ENCODE results near the gene MYO6. TPM values are rescaled to one million over a fixed set of nuclear protein-coding genes. Genes with fewer than 3 reads are reported as not detected.

Gene MYO6
- polyA plus RNA-seq, 1 experiment = 4.7 TPM

DNA sequence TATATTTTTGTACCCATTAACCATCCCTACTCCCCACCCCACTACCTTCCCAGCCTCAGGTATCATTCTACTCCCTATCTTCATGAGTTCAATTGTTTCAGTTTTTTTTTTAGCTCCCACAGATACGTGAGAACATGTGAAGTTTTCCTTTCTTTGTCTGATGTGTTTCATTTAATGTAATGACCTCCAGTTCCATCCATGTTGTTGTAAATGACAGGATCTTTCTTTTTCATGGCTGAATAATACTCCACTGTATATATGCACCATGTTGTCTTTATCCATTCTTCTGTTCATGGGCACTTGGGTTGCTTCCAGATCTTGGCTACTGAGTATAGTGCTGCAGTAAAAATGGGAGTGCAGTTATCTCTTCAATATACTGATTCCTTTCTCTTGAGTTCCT lies 63.5 kb downstream of the MYO6 start:
- DNase-seq (ENCODE audit: low read depth) = no peak
- ChIA-PET CTCF (no interaction called here), POLR2A (no interaction called here)
- H3K27me3 ChIP-seq (ENCODE audit: control insufficient read depth, insufficient read depth, low read length) = no peaks in the 10 kb centered on the region
- 0 out of 2 replicates have a peak, but pooled peaks cover 1% of the 10 kb centered on the region for H3K36me3 ChIP-seq (ENCODE audit: control insufficient read depth, insufficient read depth, low read length)
- H3K4me3 ChIP-seq (ENCODE audit: low read depth, low read length) = no peak overlapping the region
- TF ChIP-seq, protein P1, sequence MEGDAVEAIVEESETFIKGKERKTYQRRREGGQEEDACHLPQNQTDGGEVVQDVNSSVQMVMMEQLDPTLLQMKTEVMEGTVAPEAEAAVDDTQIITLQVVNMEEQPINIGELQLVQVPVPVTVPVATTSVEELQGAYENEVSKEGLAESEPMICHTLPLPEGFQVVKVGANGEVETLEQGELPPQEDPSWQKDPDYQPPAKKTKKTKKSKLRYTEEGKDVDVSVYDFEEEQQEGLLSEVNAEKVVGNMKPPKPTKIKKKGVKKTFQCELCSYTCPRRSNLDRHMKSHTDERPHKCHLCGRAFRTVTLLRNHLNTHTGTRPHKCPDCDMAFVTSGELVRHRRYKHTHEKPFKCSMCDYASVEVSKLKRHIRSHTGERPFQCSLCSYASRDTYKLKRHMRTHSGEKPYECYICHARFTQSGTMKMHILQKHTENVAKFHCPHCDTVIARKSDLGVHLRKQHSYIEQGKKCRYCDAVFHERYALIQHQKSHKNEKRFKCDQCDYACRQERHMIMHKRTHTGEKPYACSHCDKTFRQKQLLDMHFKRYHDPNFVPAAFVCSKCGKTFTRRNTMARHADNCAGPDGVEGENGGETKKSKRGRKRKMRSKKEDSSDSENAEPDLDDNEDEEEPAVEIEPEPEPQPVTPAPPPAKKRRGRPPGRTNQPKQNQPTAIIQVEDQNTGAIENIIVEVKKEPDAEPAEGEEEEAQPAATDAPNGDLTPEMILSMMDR (IDR thresholded peaks at IDR 0.05; ENCODE audit: insufficient read depth, low read depth, low read length) = no peak

DNA sequence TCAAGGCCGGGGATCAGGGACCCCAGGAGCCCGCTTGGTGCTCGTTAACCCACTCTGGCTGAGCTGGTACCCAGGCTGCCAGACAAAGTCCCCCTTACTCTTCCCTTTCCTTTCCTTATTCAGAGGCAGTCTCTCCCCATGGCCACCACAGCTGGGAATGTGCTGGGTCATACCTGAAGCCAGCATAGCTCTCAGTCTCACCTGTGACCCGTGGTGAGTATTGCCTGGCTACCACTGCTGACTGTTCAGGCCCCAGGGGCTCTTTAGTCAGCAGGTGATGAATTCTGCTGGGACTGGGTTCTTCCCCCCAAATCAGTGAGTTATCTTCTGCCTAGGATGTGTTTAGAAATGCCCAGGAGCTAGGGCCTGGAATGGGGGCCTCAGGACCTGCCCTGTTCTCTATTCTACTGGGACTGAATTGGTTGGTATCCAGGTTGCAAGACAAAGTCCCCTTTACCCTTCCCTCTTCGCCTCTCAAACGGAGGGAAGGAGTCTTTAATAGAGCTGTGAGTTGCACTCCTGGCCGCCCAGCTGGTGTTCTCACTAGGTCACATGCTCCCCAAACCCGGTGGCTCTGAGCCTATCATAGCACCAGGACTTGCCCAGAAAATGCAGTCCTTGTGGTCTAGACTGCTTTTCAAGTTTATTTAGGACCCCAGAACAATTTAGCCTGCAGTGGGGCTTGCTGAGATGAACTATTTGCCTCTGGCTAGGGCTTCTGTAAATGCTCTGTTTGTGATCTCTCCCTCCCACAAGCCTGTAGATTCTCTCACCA lies 64.6 kb downstream of the MYO6 start:
- Histone ChIP-seq H3K27me3 (ENCODE audit: control insufficient read depth, insufficient read depth, low read length) (no peaks in the 10 kb centered on the region), H3K36me3 (ENCODE audit: control insufficient read depth, insufficient read depth, low read length) (0 out of 2 replicates have a peak, but pooled peaks cover 1% of the 10 kb centered on the region), H3K4me3 (ENCODE audit: low read depth, low read length) (no peak overlapping the region)
- TF ChIP-seq, protein P1 (IDR thresholded peaks at IDR 0.05; ENCODE audit: insufficient read depth, low read depth, low read length) = no peak
- POLR2A ChIA-PET = no interaction called here
- CTCF ChIA-PET = no interaction called here
- no peak for DNase-seq (ENCODE audit: low read depth)

DNA sequence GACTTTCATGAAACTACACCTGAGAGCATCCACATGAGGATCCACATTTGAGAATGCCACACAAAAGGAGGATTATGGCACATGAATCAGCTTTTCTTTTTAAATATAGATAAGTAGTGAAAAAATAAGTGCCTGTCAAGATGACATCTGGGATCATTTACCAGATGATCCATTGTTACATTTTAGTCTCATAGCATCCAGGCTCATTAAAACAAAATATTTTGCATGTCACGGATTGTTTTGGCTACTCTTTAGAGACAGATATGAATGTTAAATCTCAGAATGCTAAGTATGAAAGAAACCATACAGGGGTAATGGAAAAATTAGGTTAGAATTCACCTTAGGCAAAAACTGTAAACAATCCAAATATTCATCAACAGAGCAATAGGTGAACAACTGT lies 66.7 kb downstream of the MYO6 start:
- TF ChIP-seq, protein P1 (IDR thresholded peaks at IDR 0.05; ENCODE audit: insufficient read depth, low read depth, low read length) = no peak

DNA sequence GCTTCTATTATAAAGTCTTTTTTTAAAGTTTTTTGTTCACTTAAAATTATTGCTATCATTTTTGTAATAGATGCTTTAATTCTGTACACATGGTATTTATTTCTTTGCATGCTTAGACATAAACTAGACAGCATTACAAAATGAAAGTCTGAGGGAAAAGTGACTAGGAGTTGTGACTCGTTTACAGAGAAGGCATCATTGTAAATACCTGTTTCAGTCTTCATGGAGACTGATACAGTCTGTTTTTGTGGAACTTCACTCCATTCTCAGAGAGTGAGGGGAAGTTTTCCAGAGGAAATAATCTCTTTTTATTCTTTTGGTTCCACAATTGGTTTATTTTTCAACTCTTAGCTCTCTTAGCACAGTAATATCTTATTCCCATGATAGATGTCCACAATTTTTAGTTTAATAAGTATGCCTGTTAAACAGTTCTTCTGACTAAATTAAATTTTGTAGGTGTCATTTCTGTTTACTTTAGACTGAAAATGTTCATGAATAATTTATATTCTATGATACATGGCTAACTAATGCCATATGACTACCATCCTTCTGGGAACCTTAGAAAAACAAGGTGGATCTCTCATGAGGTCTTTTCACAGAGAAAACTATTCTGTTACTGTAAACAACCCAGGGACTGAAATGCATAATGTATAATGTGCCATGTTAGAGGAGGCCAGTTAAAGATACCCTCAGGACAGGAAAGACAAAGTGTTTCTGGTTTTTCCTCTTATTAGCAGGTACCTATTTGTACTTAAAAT lies 69.2 kb downstream of the MYO6 start:
- TF ChIP-seq, protein P1 (IDR thresholded peaks at IDR 0.05; ENCODE audit: insufficient read depth, low read depth, low read length) = no peak
- Histone ChIP-seq H3K4me3 (ENCODE audit: low read depth, low read length) (no peak overlapping the region), H3K27me3 (ENCODE audit: control insufficient read depth, insufficient read depth, low read length) (no peaks in the 10 kb centered on the region), H3K36me3 (ENCODE audit: control insufficient read depth, insufficient read depth, low read length) (peaks cover 1% of the 10 kb centered on the region; the same call in 1 of the 2 replicates)
- CTCF ChIA-PET = interaction anchor here (0.6 to 1.6 kb wide), 2 partner anchors 15 to 1227 kb away, joined by 3 to 8 read pairs; no protein-coding TSS in a partner anchor
- POLR2A ChIA-PET = no interaction called here
- DNase-seq (ENCODE audit: low read depth) = no peak

More for the DNA sequence above, 66.7 kb downstream of the MYO6 start:
- POLR2A ChIA-PET = no interaction called here
- Histone ChIP-seq H3K4me3 (ENCODE audit: low read depth, low read length) (no peak overlapping the region), H3K27me3 (ENCODE audit: control insufficient read depth, insufficient read depth, low read length) (no peaks in the 10 kb centered on the region), H3K36me3 (ENCODE audit: control insufficient read depth, insufficient read depth, low read length) (peaks cover 1% of the 10 kb centered on the region; the same call in 1 of the 2 replicates)
- CTCF ChIA-PET = no interaction called here
- no peak for DNase-seq (ENCODE audit: low read depth)

DNA sequence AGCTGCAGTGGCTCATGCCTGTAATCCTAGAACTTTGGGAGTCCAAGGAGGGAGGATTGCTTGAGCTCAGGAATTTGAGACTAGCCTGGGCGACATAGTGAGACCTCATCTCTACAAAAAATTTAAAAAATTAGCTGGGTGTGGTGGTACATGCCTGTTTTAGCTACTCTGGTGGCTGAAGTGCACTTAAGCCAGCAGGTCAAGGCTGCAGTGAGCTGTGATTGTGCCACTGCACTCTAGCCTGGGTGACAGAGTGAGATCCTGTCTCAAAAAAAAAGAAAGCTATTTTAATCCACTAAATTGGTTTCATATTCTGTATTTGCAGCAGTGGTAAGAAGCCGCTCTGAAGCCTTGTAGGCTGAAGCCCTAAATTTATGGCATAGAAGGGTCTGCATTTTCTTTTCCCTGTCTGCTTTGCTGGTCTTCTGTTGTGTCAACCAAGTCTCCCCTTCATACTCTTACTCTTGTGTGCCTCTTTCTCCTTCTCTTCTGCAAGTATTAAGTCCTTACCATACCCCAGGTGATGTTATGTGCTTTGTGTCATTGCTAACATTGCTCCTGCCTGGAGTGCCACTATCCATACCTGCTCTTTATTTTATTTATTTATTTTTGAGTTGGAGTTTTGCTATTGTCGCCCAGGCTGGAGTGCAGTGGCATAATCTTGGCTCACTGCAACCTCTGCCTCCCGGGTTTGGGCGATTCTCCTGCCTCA lies 70.9 kb downstream of the MYO6 start:
- H3K36me3 ChIP-seq (ENCODE audit: control insufficient read depth, insufficient read depth, low read length) = no peaks in the 10 kb centered on the region; the same call in 1 of the 2 replicates
- TF ChIP-seq, protein P1 (IDR thresholded peaks at IDR 0.05; ENCODE audit: insufficient read depth, low read depth, low read length) = no peak
- H3K27me3 ChIP-seq (ENCODE audit: control insufficient read depth, insufficient read depth, low read length) = no peaks in the 10 kb centered on the region
- no peak for DNase-seq (ENCODE audit: low read depth)
- H3K4me3 ChIP-seq (ENCODE audit: low read depth, low read length) = no peak overlapping the region
- POLR2A ChIA-PET = no interaction called here
- CTCF ChIA-PET = no interaction called here

All from BJ (cell line).